ENCODE results near the gene ZNF157.
A peak's percentile ranks its signal among the peaks of the same experiment; 100 is the strongest.
"Not testable (repeated sequence)": the region's sequence is repeated elsewhere in the genome, so short reads cannot be mapped to it uniquely, and the experiment has no call there.

ZNF157 gene

GRCh38 chrX:47380268-47380667, 9.9 kb downstream of the ZNF157 start:
- no peaks in the 10 kb centered on the region for H3K27me3 ChIP-seq
- intact Hi-C loops (cut with DNase I; ENCODE audit: low total_unique reads), result loop anchor here (5.0 to 10.0 kb wide), 2 partner anchors 145 to 188 kb away; partner anchors contain the start of gene UBA1
- no peak overlapping the region for H3K27ac ChIP-seq

DNA sequence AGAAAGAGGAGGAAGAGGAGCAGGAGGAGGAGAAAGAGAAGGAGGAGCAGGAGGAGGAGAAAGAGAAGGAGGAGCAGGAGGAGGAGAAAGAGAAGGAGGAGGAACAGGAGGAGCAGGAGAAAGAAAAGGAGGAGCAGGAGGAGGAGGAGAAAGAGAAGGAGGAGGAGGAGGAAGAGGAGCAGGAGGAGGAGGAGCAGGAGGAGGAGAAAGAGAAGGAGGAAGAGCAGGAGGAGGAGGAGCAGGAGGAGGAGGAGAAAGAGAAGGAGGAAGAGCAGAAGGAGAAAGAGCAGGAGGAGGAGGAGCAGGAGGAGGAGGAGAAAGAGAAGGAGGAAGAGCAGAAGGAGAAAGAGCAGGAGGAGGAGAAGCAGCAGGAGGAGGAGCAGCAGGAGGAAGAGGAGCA, 10.5 kb downstream of the ZNF157 start:
- not testable (repeated sequence) for DNase-seq, H3K4me3 ChIP-seq, H3K36me3 ChIP-seq, H3K4me1 ChIP-seq, H3K27ac ChIP-seq, H3K27me3 ChIP-seq, H3K9me3 ChIP-seq
- intact Hi-C loops (cut with DNase I; ENCODE audit: low total_unique reads), result loop anchor here (5.0 to 10.0 kb wide), 2 partner anchors 144 to 189 kb away; partner anchors contain the start of gene UBA1

More at GRCh38 chrX:47380268-47380667, 9.9 kb downstream of the ZNF157 start:
- H3K4me3 ChIP-seq, result no peak overlapping the region
- H3K36me3 ChIP-seq, result no peaks in the 10 kb centered on the region
- no peak for TF ChIP-seq CTCF (IDR thresholded peaks at IDR 0.05)
- no peaks in the 10 kb centered on the region for H3K9me3 ChIP-seq
- DNase-seq, result peak in 1 of 2 donors; percentile 21
- H3K4me1 ChIP-seq, result no peaks in the 10 kb centered on the region

- Histone ChIP-seq H3K9me3 (no peaks in the 10 kb centered on the region), H3K27me3 (no peaks in the 10 kb centered on the region), H3K27ac (no peak overlapping the region), H3K36me3 (no peaks in the 10 kb centered on the region), H3K4me1 (no peaks in the 10 kb centered on the region), H3K4me3 (no peak overlapping the region)
- TF ChIP-seq CTCF (IDR thresholded peaks at IDR 0.05), result peak; percentile 52 to 57
- DNase-seq, result peak; percentile 45 to 61
- intact Hi-C loops (cut with DNase I; ENCODE audit: low total_unique reads), result loop anchor here (5.0 to 10.0 kb wide), 2 partner anchors 140 to 192 kb away; partner anchors contain the start of gene UBA1
Observed at GRCh38 chrX:47384502-47384901, 14.1 kb downstream of the ZNF157 start.

GRCh38 chrX:47390780-47391179, 20.4 kb downstream of the ZNF157 start:
- H3K27ac ChIP-seq, result no peak overlapping the region
- H3K4me3 ChIP-seq, result no peak overlapping the region
- no peaks in the 10 kb centered on the region for H3K36me3 ChIP-seq
- no peaks in the 10 kb centered on the region for H3K9me3 ChIP-seq
- H3K27me3 ChIP-seq, result no peaks in the 10 kb centered on the region
- no peaks in the 10 kb centered on the region for H3K4me1 ChIP-seq
- TF ChIP-seq CTCF (IDR thresholded peaks at IDR 0.05), result no peak
- intact Hi-C loops (cut with DNase I; ENCODE audit: low total_unique reads), result no loop called here
- no peak for DNase-seq

DNA sequence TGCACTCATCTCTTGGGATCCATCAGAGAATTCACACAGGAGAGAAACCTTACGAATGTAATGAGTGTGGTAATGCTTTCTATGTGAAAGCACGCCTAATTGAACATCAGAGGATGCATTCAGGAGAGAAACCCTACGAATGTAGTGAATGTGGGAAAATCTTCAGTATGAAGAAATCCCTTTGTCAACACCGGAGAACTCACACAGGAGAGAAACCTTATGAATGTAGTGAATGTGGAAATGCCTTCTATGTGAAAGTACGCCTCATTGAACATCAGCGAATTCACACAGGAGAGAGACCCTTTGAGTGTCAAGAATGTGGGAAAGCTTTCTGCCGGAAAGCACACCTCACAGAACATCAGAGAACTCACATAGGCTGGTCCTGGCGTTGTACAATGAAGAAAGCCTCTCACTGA, 42.8 kb downstream of the ZNF157 start:
- Histone ChIP-seq H3K27ac (no peak overlapping the region), H3K9me3 (peaks cover 0 to 54% (median 52%) of the 10 kb centered on the region in 3 donors), H3K36me3 (peaks cover 0 to 13% (median 0%) of the 10 kb centered on the region in 3 donors), H3K4me1 (no peaks in the 10 kb centered on the region), H3K27me3 (no peaks in the 10 kb centered on the region), H3K4me3 (no peak overlapping the region)
- DNase-seq, result no peak
- no peak for TF ChIP-seq CTCF (IDR thresholded peaks at IDR 0.05)
- intact Hi-C loops (cut with DNase I; ENCODE audit: low total_unique reads), result no loop called here

DNA sequence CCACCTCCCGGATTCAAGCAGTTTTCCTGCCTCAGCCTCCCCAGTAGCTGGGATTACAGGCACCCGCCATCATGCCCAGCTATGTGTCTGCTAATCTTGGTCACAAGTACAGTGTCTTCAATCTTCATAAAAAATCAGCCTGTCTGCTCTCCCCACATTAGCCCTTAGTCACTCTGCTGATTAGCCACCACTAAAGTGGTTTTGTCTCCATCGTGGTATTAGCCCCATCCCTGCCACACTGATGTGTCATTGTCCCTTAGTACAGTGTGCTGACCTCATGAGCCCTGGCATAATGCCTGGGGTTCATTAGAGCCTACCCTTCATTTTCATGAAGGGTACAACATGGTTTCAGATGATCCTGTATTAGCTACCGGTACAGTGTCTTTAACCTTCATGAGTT, 49.9 kb downstream of the ZNF157 start:
- Histone ChIP-seq H3K27ac (no peak overlapping the region), H3K4me3 (no peak overlapping the region), H3K9me3 (peaks cover 0 to 14% (median 5%) of the 10 kb centered on the region in 3 donors), H3K27me3 (no peaks in the 10 kb centered on the region), H3K36me3 (no peaks in the 10 kb centered on the region), H3K4me1 (no peaks in the 10 kb centered on the region)
- TF ChIP-seq CTCF (IDR thresholded peaks at IDR 0.05), result no peak
- intact Hi-C loops (cut with DNase I; ENCODE audit: low total_unique reads), result no loop called here
- DNase-seq, result no peak

All from tibial artery (tissue), 4 donors.